ENCODE measurements around the gene MAML3. TPM values are rescaled to one million over a fixed set of nuclear protein-coding genes. Genes with fewer than 3 reads are reported as not detected.

The MAML3 gene
- total RNA-seq, 4 donors from 2014 or later = 21.2 to 28.4 (median 22.1) TPM

GRCh38 chr4:140098455-140099160, 55.4 kb downstream of the MAML3 start:
- intact Hi-C loops (cut with DNase I; ENCODE audit: low total_unique reads) = no loop called here
- TF ChIP-seq CTCF (IDR thresholded peaks at IDR 0.05) = no peak
- TF ChIP-seq POLR2A (IDR thresholded peaks at IDR 0.05) = no peak
- DNase-seq (ENCODE audit: low spot score in 2 of 2) = no peak
- H3K4me3 ChIP-seq (ENCODE audit: low read depth, poor library complexity, severe bottlenecking) = no peak overlapping the region
- 59 to 64% methylated on average over 7 of the region's 7 CpGs for WGBS, 2 donors

GRCh38 chr4:140097572-140097971, 56.4 kb downstream of the MAML3 start:
- intact Hi-C loops (cut with DNase I; ENCODE audit: low total_unique reads) = no loop called here

GRCh38 chr4:140096921-140097320, 57.1 kb downstream of the MAML3 start:
- DNase-seq (ENCODE audit: low spot score in 2 of 2) = no peak
- intact Hi-C loops (cut with DNase I; ENCODE audit: low total_unique reads) = no loop called here
- TF ChIP-seq CTCF (IDR thresholded peaks at IDR 0.05) (no peak), POLR2A (IDR thresholded peaks at IDR 0.05) (no peak)
- H3K4me3 ChIP-seq (ENCODE audit: low read depth, poor library complexity, severe bottlenecking) = no peak overlapping the region
- 51 to 56% methylated on average over 2 of the region's 2 CpGs for WGBS, 2 donors

More at GRCh38 chr4:140097572-140097971, 56.4 kb downstream of the MAML3 start:
- DNase-seq (ENCODE audit: low spot score in 2 of 2) = no peak
- 47 to 58% methylated on average over 4 of the region's 4 CpGs for WGBS, 2 donors
- TF ChIP-seq POLR2A (IDR thresholded peaks at IDR 0.05) = no peak
- TF ChIP-seq CTCF (IDR thresholded peaks at IDR 0.05) = no peak
- no peak overlapping the region for H3K4me3 ChIP-seq (ENCODE audit: low read depth, poor library complexity, severe bottlenecking)

GRCh38 chr4:140096483-140096861, 57.5 kb downstream of the MAML3 start:
- no peak overlapping the region for H3K4me3 ChIP-seq (ENCODE audit: low read depth, poor library complexity, severe bottlenecking)
- intact Hi-C loops (cut with DNase I; ENCODE audit: low total_unique reads) = no loop called here
- WGBS, 2 donors = 76 to 80% methylated on average over 5 of the region's 5 CpGs
- DNase-seq (ENCODE audit: low spot score in 2 of 2) = no peak
- no peak for TF ChIP-seq CTCF (IDR thresholded peaks at IDR 0.05)
- no peak for TF ChIP-seq POLR2A (IDR thresholded peaks at IDR 0.05)

DNA sequence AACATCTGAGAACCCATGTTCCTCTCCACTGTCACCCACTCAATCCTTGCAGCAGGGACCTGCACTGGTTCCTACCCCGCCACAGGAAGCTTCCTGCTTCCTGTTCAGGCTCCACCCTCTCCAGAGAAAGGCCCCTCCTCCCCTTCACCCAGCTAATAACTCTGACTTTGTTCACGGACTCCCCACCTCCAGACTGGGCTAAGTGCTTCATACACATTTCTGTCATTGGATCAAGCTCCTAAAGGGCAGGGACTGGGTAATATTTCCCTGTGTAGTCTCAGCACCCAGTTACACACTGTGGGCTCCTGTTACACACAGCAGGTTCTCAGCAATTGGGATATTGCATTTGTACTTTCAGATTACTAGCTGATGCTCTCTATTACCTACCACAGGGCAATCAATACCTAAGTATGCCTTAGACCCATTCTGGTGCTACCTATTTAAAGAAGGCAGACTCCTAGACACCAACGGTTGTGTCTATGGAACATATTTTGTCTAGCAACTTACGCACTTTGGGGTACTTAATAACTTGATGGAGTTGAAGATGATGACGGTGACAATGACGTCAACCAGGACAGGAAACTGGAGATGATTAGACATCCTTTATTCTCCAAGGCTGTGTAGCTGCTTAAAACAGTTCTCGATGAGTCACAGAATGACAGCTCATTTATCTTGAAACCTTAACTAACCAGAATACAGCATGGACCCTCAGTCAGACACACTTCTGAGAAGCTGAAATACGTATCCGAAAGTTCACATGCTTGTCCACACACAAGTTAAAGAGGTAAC, 58.1 kb downstream of the MAML3 start:
- H3K4me3 ChIP-seq (ENCODE audit: low read depth, poor library complexity, severe bottlenecking) = no peak overlapping the region
- 63 to 64% methylated on average over 9 of the region's 9 CpGs for WGBS, 2 donors
- DNase-seq (ENCODE audit: low spot score in 2 of 2) = peak; percentile 35 to 85
- intact Hi-C loops (cut with DNase I; ENCODE audit: low total_unique reads) = no loop called here
- TF ChIP-seq POLR2A (IDR thresholded peaks at IDR 0.05) (no peak), CTCF (IDR thresholded peaks at IDR 0.05) (no peak)

Data from lower leg skin (tissue), 4 donors.